SK-N-SH treated with all-trans-retinoic acid at 6 μM for 48 hours (cell line): ENCODE results near the gene PDE5A.

Experiments
- TOX ChIP-seq: fragments of 250-450 bp; sonication (Bioruptor Pico); IDR thresholded peaks from 2 replicates; pipeline ENCODE4 v1.8.0; 2021; ENCODE audit warnings: mild to moderate bottlenecking, moderate library complexity, borderline replicate concordance
- TF ChIP-seq, protein P1 (sequence below): fragments of 250-450 bp; sonication (Bioruptor Pico); IDR thresholded peaks from 2 replicates; pipeline ENCODE4 v1.8.0; 2020; ENCODE audit warnings: mild to moderate bottlenecking, moderate library complexity, borderline replicate concordance

DNA sequence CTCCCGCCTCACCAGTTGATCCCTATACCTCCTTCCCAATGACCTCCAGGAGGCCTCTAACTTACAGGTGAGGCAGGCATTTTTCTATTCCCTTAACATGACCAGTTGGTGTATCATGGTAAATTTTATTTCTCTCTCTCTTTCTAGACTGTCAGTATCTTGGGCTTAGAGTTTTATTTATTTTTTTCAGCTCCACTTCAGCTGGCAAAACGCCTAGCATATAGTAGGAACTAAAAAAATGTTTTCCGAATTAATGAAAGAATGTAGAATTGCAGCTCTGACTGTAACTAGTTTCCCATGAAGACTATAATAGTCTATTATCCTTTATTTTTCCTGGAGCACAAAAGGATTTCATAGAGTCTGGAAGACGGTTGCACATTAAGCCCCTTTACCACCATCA, 84.8 kb downstream of the PDE5A start:
- TF ChIP-seq, protein P1, sequence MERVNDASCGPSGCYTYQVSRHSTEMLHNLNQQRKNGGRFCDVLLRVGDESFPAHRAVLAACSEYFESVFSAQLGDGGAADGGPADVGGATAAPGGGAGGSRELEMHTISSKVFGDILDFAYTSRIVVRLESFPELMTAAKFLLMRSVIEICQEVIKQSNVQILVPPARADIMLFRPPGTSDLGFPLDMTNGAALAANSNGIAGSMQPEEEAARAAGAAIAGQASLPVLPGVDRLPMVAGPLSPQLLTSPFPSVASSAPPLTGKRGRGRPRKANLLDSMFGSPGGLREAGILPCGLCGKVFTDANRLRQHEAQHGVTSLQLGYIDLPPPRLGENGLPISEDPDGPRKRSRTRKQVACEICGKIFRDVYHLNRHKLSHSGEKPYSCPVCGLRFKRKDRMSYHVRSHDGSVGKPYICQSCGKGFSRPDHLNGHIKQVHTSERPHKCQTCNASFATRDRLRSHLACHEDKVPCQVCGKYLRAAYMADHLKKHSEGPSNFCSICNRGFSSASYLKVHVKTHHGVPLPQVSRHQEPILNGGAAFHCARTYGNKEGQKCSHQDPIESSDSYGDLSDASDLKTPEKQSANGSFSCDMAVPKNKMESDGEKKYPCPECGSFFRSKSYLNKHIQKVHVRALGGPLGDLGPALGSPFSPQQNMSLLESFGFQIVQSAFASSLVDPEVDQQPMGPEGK, result no peak
- TF ChIP-seq TOX (CRISPR knock-in tag), result no peak
